Activated CD4-positive, alpha-beta memory T cell treated with anti-CD3 and anti-CD28 coated beads for 36 hours (primary cell): ENCODE results near the gene RPP25L. TPM values are rescaled to one million over a fixed set of nuclear protein-coding genes. Genes with fewer than 3 reads are reported as not detected.
A peak's percentile ranks its signal among the peaks of the same experiment; 100 is the strongest.
"Not testable (repeated sequence)": the region's sequence is repeated elsewhere in the genome, so short reads cannot be mapped to it uniquely, and the experiment has no call there.

Experiments
- CTCF ChIA-PET: fragments of 350-600 bp; sonication (Branson Sonifier 250); formaldehyde crosslinking; loops from one replicate; lab custom pipeline; 2021; ENCODE audit warnings: antibody characterized with exemption, inconsistent platforms; lab: Charles Lee
- POLR2A ChIA-PET: fragments of 350-600 bp; sonication (Branson Sonifier 250); formaldehyde crosslinking; loops from one replicate; lab custom pipeline; 2021; ENCODE audit warnings: antibody characterized with exemption; lab: Charles Lee
- DNase-seq: peaks from one replicate; pipeline ENCODE4 v3.0.0-alpha.2; 2020
- H3K27ac Mint-ChIP-seq: one replicate; pipeline ENCODE4 v1.8.0; 2021; ENCODE audit warnings: mixed read lengths
- H3K27me3 Mint-ChIP-seq: one replicate; pipeline ENCODE4 v1.8.0; 2021; ENCODE audit warnings: mixed read lengths
- H3K36me3 Mint-ChIP-seq: one replicate; pipeline ENCODE4 v1.8.0; 2021; ENCODE audit warnings: mixed read lengths
- H3K4me1 Mint-ChIP-seq: one replicate; pipeline ENCODE4 v1.8.0; 2021; ENCODE audit warnings: low read depth, mixed read lengths
- H3K4me3 Mint-ChIP-seq: one replicate; pipeline ENCODE4 v1.8.0; 2021; ENCODE audit warnings: mild to moderate bottlenecking, mixed read lengths
- H3K9me3 Mint-ChIP-seq: one replicate; pipeline ENCODE4 v1.8.0; 2021; ENCODE audit warnings: mixed read lengths
- intact Hi-C: fragments of 100-400 bp; cut with micrococcal nuclease; formaldehyde crosslinking; loops from one replicate; pipeline ENCODE4 v1.15.1; 2023
- total RNA-seq, 2 experiments: library from RNA; stranded (reverse); gene quantifications; one replicate each; pipeline ENCODE4 v1.2.3, GENCODE V29; 2021

Gene RPP25L
- total RNA-seq, 2 experiments from 2014 or later = 29.3 to 31.1 TPM

DNA sequence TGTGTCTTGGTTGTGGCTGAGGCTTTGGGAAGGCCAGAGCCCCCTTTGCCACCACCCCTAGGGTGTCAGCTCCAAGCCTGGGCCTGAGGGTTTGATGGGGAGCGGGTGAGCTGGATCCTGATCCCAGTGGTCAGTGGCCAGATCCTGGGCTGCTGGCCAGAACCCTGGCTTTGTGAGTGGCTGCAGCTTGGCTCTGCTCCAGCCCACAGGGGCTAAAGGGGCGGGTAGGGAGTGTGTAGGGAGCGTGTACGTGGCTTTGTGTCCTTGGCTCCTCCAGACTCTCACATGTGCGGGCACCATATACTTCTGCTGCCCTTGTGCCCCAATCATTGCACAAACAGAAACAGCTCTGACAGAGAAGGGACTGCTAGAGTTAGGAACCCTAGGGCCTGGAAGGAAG lies 38.9 kb upstream of the RPP25L start:
- intact Hi-C loops = no loop called here
- no peaks in the 10 kb centered on the region for H3K9me3 Mint-ChIP-seq
- no peak overlapping the region for H3K4me3 Mint-ChIP-seq
- no peak overlapping the region for H3K27ac Mint-ChIP-seq
- no peaks in the 10 kb centered on the region for H3K27me3 Mint-ChIP-seq
- POLR2A ChIA-PET = no interaction called here
- CTCF ChIA-PET = interaction anchor here (0.5 to 1.3 kb wide), 2 partner anchors 52 to 359 kb away, joined by 3 to 6 read pairs; no protein-coding TSS in a partner anchor
- DNase-seq = no peak
- H3K4me1 Mint-ChIP-seq = peaks cover 43% of the 10 kb centered on the region
- peaks cover 29% of the 10 kb centered on the region for H3K36me3 Mint-ChIP-seq

DNA sequence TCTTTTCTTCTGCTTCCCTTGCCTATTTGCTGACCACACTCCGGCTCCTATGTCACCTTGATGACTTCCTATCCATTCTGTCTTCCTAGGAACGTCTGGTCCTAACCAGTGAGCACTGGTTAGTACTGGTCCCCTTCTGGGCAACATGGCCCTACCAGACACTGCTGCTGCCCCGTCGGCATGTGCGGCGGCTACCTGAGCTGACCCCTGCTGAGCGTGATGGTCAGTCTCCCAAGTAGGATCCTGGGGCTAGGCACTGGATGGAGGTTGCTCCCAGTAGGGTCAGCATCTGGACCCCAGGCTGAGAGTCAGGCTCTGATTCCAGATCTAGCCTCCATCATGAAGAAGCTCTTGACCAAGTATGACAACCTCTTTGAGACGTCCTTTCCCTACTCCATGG lies 36.8 kb upstream of the RPP25L start:
- Mint-ChIP-seq H3K4me1 (peaks cover 44% of the 10 kb centered on the region), H3K36me3 (peaks cover 29% of the 10 kb centered on the region), H3K27me3 (no peaks in the 10 kb centered on the region), H3K27ac (no peak overlapping the region), H3K9me3 (no peaks in the 10 kb centered on the region), H3K4me3 (peak overlapping the region; percentile 11)
- intact Hi-C loops = no loop called here
- DNase-seq = no peak
- POLR2A ChIA-PET = interaction anchor here (0.8 to 1.3 kb wide), 2 partner anchors 10 to 13 kb away, joined by 3 to 4 read pairs; no protein-coding TSS in a partner anchor
- CTCF ChIA-PET = interaction anchor here (1.4 to 4.2 kb wide), 3 partner anchors 13 to 54 kb away, joined by 5 to 104 read pairs (median 8); partner anchors contain the start of gene SIGMAR1

DNA sequence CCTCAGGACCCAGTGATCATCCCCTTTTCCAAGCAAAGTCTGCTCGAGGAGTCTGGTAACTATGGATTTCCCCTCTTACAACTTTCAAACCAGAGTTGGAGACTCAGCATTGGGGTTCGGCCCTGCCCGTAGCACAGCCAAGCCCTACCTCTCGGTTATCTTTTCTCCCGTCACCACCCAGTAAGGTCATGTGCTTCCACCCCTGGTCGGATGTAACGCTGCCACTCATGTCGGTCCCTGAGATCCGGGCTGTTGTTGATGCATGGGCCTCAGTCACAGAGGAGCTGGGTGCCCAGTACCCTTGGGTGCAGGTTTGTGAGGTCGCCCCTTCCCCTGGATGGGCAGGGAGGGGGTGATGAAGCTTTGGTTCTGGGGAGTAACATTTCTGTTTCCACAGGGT lies 35.8 kb upstream of the RPP25L start:
- peak; percentile 50 for DNase-seq
- POLR2A ChIA-PET = interaction anchor here (0.8 to 2.0 kb wide), 3 partner anchors 10 to 17 kb away, joined by 3 to 42 read pairs (median 5); partner anchors contain the start of gene SIGMAR1
- peaks cover 37% of the 10 kb centered on the region for H3K4me1 Mint-ChIP-seq
- CTCF ChIA-PET = interaction anchor here (0.7 to 4.2 kb wide), 8 partner anchors 9 to 56 kb away, joined by 3 to 104 read pairs (median 10); partner anchors contain the start of genes CCL27, DCTN3 and SIGMAR1
- H3K4me3 Mint-ChIP-seq = peak overlapping the region; percentile 86
- peaks cover 29% of the 10 kb centered on the region for H3K36me3 Mint-ChIP-seq
- H3K9me3 Mint-ChIP-seq = no peaks in the 10 kb centered on the region
- H3K27ac Mint-ChIP-seq = peak overlapping the region; percentile 84
- H3K27me3 Mint-ChIP-seq = no peaks in the 10 kb centered on the region
- intact Hi-C loops = loop anchor here (1.0 kb wide), 1 partner anchor 35 kb away; the partner anchor contains the start of gene RPP25L

DNA sequence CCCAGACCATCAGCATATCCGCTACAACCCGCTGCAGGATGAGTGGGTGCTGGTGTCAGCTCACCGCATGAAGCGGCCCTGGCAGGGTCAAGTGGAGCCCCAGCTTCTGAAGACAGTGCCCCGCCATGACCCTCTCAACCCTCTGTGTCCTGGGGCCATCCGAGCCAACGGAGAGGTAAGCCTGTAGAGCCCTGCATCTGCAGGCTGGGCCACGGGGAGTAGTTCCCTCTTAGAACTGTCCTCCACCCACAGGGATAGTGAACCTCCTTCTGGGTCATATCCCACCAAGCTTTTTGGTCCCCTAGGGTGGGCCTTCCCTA lies 35.1 kb upstream of the RPP25L start:
- Mint-ChIP-seq H3K36me3 (peaks cover 27% of the 10 kb centered on the region), H3K27ac (peak overlapping the region; percentile 84), H3K9me3 (no peaks in the 10 kb centered on the region), H3K27me3 (no peaks in the 10 kb centered on the region), H3K4me3 (peak overlapping the region; percentile 86), H3K4me1 (peaks cover 31% of the 10 kb centered on the region)
- intact Hi-C loops = loop anchor here (1.0 kb wide), 1 partner anchor 35 kb away; the partner anchor contains the start of gene RPP25L
- CTCF ChIA-PET = interaction anchor here (1.0 to 4.2 kb wide), 13 partner anchors 10 to 56 kb away, joined by 3 to 104 read pairs (median 8); partner anchors contain the start of genes CCL27, DCTN3, RPP25L and SIGMAR1
- POLR2A ChIA-PET = interaction anchor here (0.8 to 2.0 kb wide), 5 partner anchors 9 to 188 kb away, joined by 3 to 42 read pairs (median 4); partner anchors contain the start of genes DNAI1, FAM219A and SIGMAR1
- DNase-seq = no peak

GRCh38 chr9:34646211-34647083 lies 34.5 kb upstream of the RPP25L start, which contains the start of gene GALT:
Gene GALT (plus strand): TSS chr9:34646675. CDS start chr9:34646705, 30 bp downstream.
- DNase-seq = peak; percentile 99
- H3K9me3 Mint-ChIP-seq = no peaks in the 10 kb centered on the region
- peak within 1 kb of the TSS; percentile 86 for H3K4me3 Mint-ChIP-seq
- CTCF ChIA-PET = interaction anchor here (1.0 to 4.2 kb wide), 14 partner anchors 10 to 56 kb away, joined by 3 to 104 read pairs (median 7); partner anchors contain the start of genes CCL27, DCTN3, RPP25L and SIGMAR1
- POLR2A ChIA-PET = interaction anchor here (0.8 to 2.0 kb wide), 5 partner anchors 9 to 188 kb away, joined by 3 to 42 read pairs (median 4); partner anchors contain the start of genes DNAI1, FAM219A and SIGMAR1
- peak within 1 kb of the TSS; percentile 84 for H3K27ac Mint-ChIP-seq
- peaks cover 27% of the 10 kb centered on the region for H3K36me3 Mint-ChIP-seq
- intact Hi-C loops = loop anchor here (1.0 kb wide), 3 partner anchors 8 to 34 kb away; partner anchors contain the start of gene RPP25L
- peaks cover 28% of the 10 kb centered on the region for H3K4me1 Mint-ChIP-seq
- H3K27me3 Mint-ChIP-seq = no peaks in the 10 kb centered on the region

DNA sequence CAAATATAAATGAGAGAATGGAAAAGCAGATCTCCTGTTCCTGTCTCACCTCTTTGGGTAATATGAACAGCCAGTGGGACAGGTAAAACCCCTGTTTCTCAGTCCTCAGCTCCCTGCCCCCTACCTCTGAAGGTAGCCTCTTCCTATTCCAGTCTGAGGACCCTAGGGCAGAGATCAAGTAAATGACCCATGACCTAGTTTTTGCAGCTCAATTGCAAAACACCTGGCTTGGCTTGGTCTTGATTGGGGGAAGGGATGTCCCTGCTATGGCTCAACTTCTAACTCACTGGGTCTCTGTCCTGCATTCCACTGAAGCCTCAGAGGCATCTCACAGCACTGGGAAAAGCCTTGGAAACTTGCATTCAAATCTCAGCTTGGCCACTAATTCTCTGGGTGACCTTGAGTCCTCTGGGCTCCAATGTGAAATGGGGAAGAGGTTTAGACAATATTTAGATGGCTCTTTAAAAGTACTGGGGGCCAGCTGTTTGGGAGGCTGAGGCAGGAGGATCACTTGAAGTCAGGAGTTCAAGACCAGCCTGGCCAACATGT lies 32.9 kb upstream of the RPP25L start:
- H3K36me3 Mint-ChIP-seq = peaks cover 24% of the 10 kb centered on the region
- H3K4me3 Mint-ChIP-seq = no peak overlapping the region
- no peaks in the 10 kb centered on the region for H3K9me3 Mint-ChIP-seq
- no peak for DNase-seq
- no peak overlapping the region for H3K27ac Mint-ChIP-seq
- POLR2A ChIA-PET = no interaction called here
- no peaks in the 10 kb centered on the region for H3K27me3 Mint-ChIP-seq
- intact Hi-C loops = no loop called here
- H3K4me1 Mint-ChIP-seq = peaks cover 27% of the 10 kb centered on the region
- CTCF ChIA-PET = interaction anchor here (0.7 to 3.0 kb wide), 4 partner anchors 11 to 266 kb away, joined by 3 to 26 read pairs (median 5); no protein-coding TSS in a partner anchor

GRCh38 chr9:34642679-34643078 lies 30.8 kb upstream of the RPP25L start:
- Mint-ChIP-seq H3K4me1 (peaks cover 24% of the 10 kb centered on the region), H3K27ac (no peak overlapping the region), H3K4me3 (no peak overlapping the region), H3K36me3 (peaks cover 4% of the 10 kb centered on the region), H3K9me3 (no peaks in the 10 kb centered on the region), H3K27me3 (no peaks in the 10 kb centered on the region)
- CTCF ChIA-PET = interaction anchor here (0.6 to 3.0 kb wide), 5 partner anchors 9 to 60 kb away, joined by 3 to 26 read pairs (median 4); no protein-coding TSS in a partner anchor
- POLR2A ChIA-PET = no interaction called here
- intact Hi-C loops = no loop called here
- no peak for DNase-seq

DNA sequence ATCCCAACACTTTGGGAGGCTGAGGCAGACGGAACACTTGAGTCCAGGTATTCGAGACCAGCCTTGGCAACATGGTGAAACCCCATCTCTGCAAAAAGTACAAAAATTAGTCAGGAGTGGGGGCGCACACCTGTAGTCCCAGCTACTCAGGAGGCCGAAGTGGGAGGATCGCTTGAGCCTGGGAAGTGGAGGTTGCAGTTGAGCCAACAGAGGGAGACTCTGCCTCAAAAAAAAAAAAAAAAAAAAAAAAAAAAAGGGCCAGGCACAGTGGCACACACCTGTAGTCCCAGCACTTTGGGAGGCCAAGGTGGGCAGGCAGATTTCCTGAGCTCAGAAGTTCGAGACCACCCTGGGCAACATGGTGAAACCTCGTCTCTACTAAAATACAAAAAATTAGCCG lies 27.4 kb upstream of the RPP25L start:
- not testable (repeated sequence) for H3K27me3 Mint-ChIP-seq, H3K9me3 Mint-ChIP-seq, H3K4me3 Mint-ChIP-seq, DNase-seq, H3K27ac Mint-ChIP-seq
- ChIA-PET CTCF (interaction anchor here (1.3 to 8.0 kb wide), 3 partner anchors 19 to 63 kb away, joined by 3 to 135 read pairs (median 15); partner anchors contain the start of gene RPP25L), POLR2A (interaction anchor here (1.5 kb wide), 1 partner anchor 9 kb away, joined by 4 read pairs; no protein-coding TSS in a partner anchor)
- Mint-ChIP-seq H3K36me3 (peaks cover 20% of the 10 kb centered on the region), H3K4me1 (peaks cover 34% of the 10 kb centered on the region)
- intact Hi-C loops = loop anchor here (2.0 to 10.0 kb wide), 2 partner anchors 181 to 315 kb away; partner anchors contain the start of genes DNAI1, FAM219A, KIF24 and NUDT2

GRCh38 chr9:34638138-34638445 lies 26.2 kb upstream of the RPP25L start:
- Mint-ChIP-seq H3K4me3 (peak overlapping the region; percentile 94), H3K9me3 (no peaks in the 10 kb centered on the region), H3K4me1 (peaks cover 41% of the 10 kb centered on the region), H3K27ac (peak overlapping the region; percentile 80), H3K36me3 (peaks cover 20% of the 10 kb centered on the region), H3K27me3 (no peaks in the 10 kb centered on the region)
- ChIA-PET CTCF (interaction anchor here (0.7 to 8.0 kb wide), 15 partner anchors 10 to 259 kb away, joined by 3 to 135 read pairs (median 5); partner anchors contain the start of genes GALT and RPP25L), POLR2A (interaction anchor here (0.8 to 3.7 kb wide), 10 partner anchors 9 to 441 kb away, joined by 3 to 42 read pairs (median 4); partner anchors contain the start of genes DCTN3, FANCG, GALT and RPP25L)
- DNase-seq = no peak
- intact Hi-C loops = loop anchor here (1.0 to 10.0 kb wide), 3 partner anchors 8 to 313 kb away; partner anchors contain the start of genes DNAI1, FAM219A, GALT and KIF24

DNA sequence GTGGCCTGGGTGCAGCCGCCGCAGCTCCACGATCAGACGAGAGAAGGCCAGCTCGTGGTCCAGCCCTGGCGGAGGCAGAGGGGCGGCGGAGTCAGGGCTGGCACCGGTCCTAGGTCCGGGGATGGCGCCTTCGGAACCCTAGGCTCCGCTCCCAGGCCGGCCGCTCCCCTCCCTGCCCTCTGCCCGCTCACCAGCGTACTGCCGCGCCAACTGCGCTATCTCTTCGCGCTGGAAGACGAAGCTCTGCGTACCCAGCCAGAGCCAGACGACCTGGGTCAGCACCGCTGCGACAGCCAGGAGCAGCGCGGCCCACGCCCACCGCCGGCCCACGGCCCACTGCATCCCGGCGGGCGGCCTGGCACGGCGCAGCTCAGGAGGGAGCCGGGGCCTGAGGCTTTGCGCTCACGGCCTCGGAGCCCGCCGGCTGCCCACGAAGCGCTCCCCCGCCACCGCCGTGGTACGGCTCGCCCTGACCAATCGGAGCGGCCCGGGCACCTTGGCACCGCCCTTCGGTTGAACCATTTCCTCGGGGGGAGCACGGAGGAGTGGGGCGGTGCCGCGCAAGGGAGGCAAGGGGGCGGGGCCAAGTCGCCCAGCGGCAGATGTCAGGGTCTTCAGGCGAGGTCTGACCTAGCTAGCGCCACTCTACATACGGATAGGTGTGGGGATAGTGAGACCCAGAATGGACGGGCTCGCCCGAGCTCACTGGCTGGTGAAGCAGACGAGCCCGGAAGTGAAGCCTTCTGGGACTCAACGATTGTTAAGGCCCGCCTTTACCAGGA lies 25.6 kb upstream of the RPP25L start, which contains the start of gene SIGMAR1:
Gene SIGMAR1 (minus strand): TSS at position 432 of the 782 bp plus-strand sequence. CDS start 90 bp downstream, at position 342.
- CTCF ChIA-PET = interaction anchor here (0.7 to 8.0 kb wide), 16 partner anchors 10 to 260 kb away, joined by 3 to 135 read pairs (median 6); partner anchors contain the start of genes DCTN3, GALT and RPP25L
- intact Hi-C loops = loop anchor here (1.0 to 10.0 kb wide), 4 partner anchors 9 to 313 kb away; partner anchors contain the start of genes DCTN3, DNAI1, FAM219A and GALT

More for the DNA sequence above, 25.6 kb upstream of the RPP25L start, which contains the start of gene SIGMAR1:
- peak; percentile 94 for DNase-seq
- Mint-ChIP-seq H3K36me3 (peaks cover 20% of the 10 kb centered on the region), H3K4me1 (peaks cover 41% of the 10 kb centered on the region), H3K4me3 (peak within 1 kb of the TSS; percentile 94), H3K9me3 (no peaks in the 10 kb centered on the region), H3K27me3 (no peaks in the 10 kb centered on the region), H3K27ac (peak within 1 kb of the TSS; percentile 80)
- POLR2A ChIA-PET = interaction anchor here (0.8 to 3.7 kb wide), 12 partner anchors 9 to 442 kb away, joined by 3 to 42 read pairs (median 4); partner anchors contain the start of genes CCL27, DCTN3, FANCG and GALT
